SK-N-SH treated with all-trans-retinoic acid at 6 μM for 48 hours (cell line): ENCODE data around the gene PPP1R15B.

Experiments
- ARNTL ChIP-seq: fragments of 450-650 bp; formaldehyde crosslinking; IDR thresholded peaks from 2 replicates; pipeline ENCODE4 v1.5.0; 2020; ENCODE audit warnings: low read depth, mild to moderate bottlenecking, moderate library complexity, borderline replicate concordance
- BACH2 ChIP-seq: fragments of 250-450 bp; sonication (Bioruptor Pico); IDR thresholded peaks from 2 replicates; pipeline ENCODE4 v1.9.0; 2021; ENCODE audit warnings: mild to moderate bottlenecking, borderline replicate concordance
- CREB5 ChIP-seq: fragments of 250-450 bp; sonication (Bioruptor Pico); IDR thresholded peaks from 2 replicates; pipeline ENCODE4 v1.5.1; 2020; ENCODE audit warnings: low read depth, mild to moderate bottlenecking, moderate library complexity
- ESRRG ChIP-seq: fragments of 250-450 bp; sonication (Bioruptor Pico); IDR thresholded peaks from 2 replicates; pipeline ENCODE4 v1.6.1; 2021; ENCODE audit warnings: mild to moderate bottlenecking
- ISL1 ChIP-seq: fragments of 250-450 bp; sonication (Bioruptor Pico); IDR thresholded peaks from 2 replicates; pipeline ENCODE4 v2.1.2; 2022; ENCODE audit warnings: mild to moderate bottlenecking, moderate library complexity
- OSR1 ChIP-seq: fragments of 250-450 bp; sonication (Bioruptor Pico); IDR thresholded peaks from 2 replicates; pipeline ENCODE4 v1.8.0; 2022; ENCODE audit warnings: moderate library complexity, mild to moderate bottlenecking, inconsistent platforms
- PATZ1 ChIP-seq: fragments of 250-450 bp; sonication (Bioruptor Pico); IDR thresholded peaks from 2 replicates; pipeline ENCODE4 v1.8.0; 2020; ENCODE audit warnings: mild to moderate bottlenecking, moderate library complexity, borderline replicate concordance
- POU6F1 ChIP-seq: fragments of 250-450 bp; sonication (Bioruptor Pico); IDR thresholded peaks from 2 replicates; pipeline ENCODE4 v1.8.0; 2021; ENCODE audit warnings: low read depth, mild to moderate bottlenecking, moderate library complexity, borderline replicate concordance
- SNAI2 ChIP-seq: fragments of 250-450 bp; sonication (Bioruptor Pico); IDR thresholded peaks from 2 replicates; pipeline ENCODE4 v1.5.0; 2020; ENCODE audit warnings: mild to moderate bottlenecking, moderate library complexity
- TCF4 ChIP-seq: fragments of 250-450 bp; sonication (Bioruptor Pico); IDR thresholded peaks from 2 replicates; pipeline ENCODE4 v1.8.0; 2021; ENCODE audit warnings: mild to moderate bottlenecking, moderate library complexity, borderline replicate concordance
- TSHZ2 ChIP-seq: fragments of 250-450 bp; sonication (Bioruptor Pico); IDR thresholded peaks from 2 replicates; pipeline ENCODE4 v1.5.0; 2020; ENCODE audit warnings: mild to moderate bottlenecking, moderate library complexity
- ZFP3 ChIP-seq: fragments of 250-450 bp; sonication (Bioruptor Pico); IDR thresholded peaks from 2 replicates; pipeline ENCODE4 v1.5.0; 2020; ENCODE audit warnings: mild to moderate bottlenecking, moderate library complexity
- ZFP30 ChIP-seq: fragments of 450-650 bp; formaldehyde crosslinking; IDR thresholded peaks from 2 replicates; pipeline ENCODE4 v1.5.0; 2022; ENCODE audit warnings: mild to moderate bottlenecking, moderate library complexity

- no peak for TF ChIP-seq ZFP3 (CRISPR knock-in tag)
- no peak for TF ChIP-seq ZFP30 (CRISPR knock-in tag)
- no peak for TF ChIP-seq POU6F1 (CRISPR knock-in tag)
- no peak for TF ChIP-seq PATZ1 (CRISPR knock-in tag)
- no peak for TF ChIP-seq TSHZ2 (CRISPR knock-in tag)
- no peak for TF ChIP-seq TCF4
- no peak for TF ChIP-seq SNAI2
- no peak for TF ChIP-seq BACH2
- no peak for TF ChIP-seq CREB5 (CRISPR knock-in tag)
- no peak for TF ChIP-seq ISL1 (CRISPR knock-in tag)
- TF ChIP-seq ESRRG (CRISPR knock-in tag) = no peak
- TF ChIP-seq OSR1 (CRISPR knock-in tag) = no peak
- TF ChIP-seq ARNTL (CRISPR knock-in tag) = no peak
These were observed 32.4 kb upstream of the PPP1R15B start for GRCh38 chr1:204443871-204444581.
